GM23338 (cell line): ENCODE measurements around the gene ERI2. TPM values are rescaled to one million over a fixed set of nuclear protein-coding genes. Genes with fewer than 3 reads are reported as not detected.

Experiments used
- ATAC-seq: fragments of 200-7000 bp; cut with Tn5 transposase; 3 replicates; pipeline ENCODE4 v1.9.1; 2020
- DNase-seq: peaks from one replicate; pipeline ENCODE4 v3.0.0-alpha.2; 2015; ENCODE audit warnings: low spot score
- H2AFZ ChIP-seq: fragments of 200-600 bp; sonication (generic); 2 replicates; pipeline ENCODE4 v1.8.0; 2016; ENCODE audit warnings: antibody characterized with exemption, mild to moderate bottlenecking, moderate library complexity
- H3F3A ChIP-seq: fragments of 200-600 bp; sonication (generic); replicated peaks from 2 replicates; pipeline ENCODE4 v1.8.0; 2017; ENCODE audit warnings: antibody characterized with exemption, mixed run types, low read depth
- H3K27ac ChIP-seq: fragments of 200-600 bp; sonication (generic); 2 replicates; pipeline ENCODE4 v1.6.1; 2016; ENCODE audit warnings: low read depth
- H3K27me3 ChIP-seq: fragments of 200-600 bp; sonication (generic); 2 replicates; pipeline ENCODE4 v1.8.0; 2016; ENCODE audit warnings: mild to moderate bottlenecking, mixed run types, moderate library complexity; ENCODE audit not compliant: insufficient read depth
- H3K36me3 ChIP-seq: fragments of 200-600 bp; sonication (generic); 2 replicates; pipeline ENCODE4 v1.8.0; 2016; ENCODE audit warnings: mild to moderate bottlenecking; ENCODE audit not compliant: insufficient read depth
- H3K4me1 ChIP-seq: fragments of 200-600 bp; sonication (generic); 2 replicates; pipeline ENCODE4 v1.8.0; 2016; ENCODE audit warnings: mild to moderate bottlenecking, moderate library complexity; ENCODE audit not compliant: insufficient read depth
- H3K4me2 ChIP-seq: fragments of 200-600 bp; sonication (generic); 2 replicates; pipeline ENCODE4 v1.7.1; 2017; ENCODE audit warnings: mixed run types
- H3K4me3 ChIP-seq: fragments of 200-600 bp; sonication (generic); 2 replicates; pipeline ENCODE4 v1.6.1; 2016; ENCODE audit warnings: mixed run types
- H3K79me2 ChIP-seq: fragments of 200-600 bp; sonication (generic); replicated peaks from 2 replicates; pipeline ENCODE4 v1.8.0; 2017; ENCODE audit warnings: mild to moderate bottlenecking; ENCODE audit not compliant: insufficient read depth
- H3K9me2 ChIP-seq: fragments of 200-600 bp; sonication (generic); 2 replicates; pipeline ENCODE4 v1.8.0; 2017; ENCODE audit not compliant: insufficient read depth
- H4K20me1 ChIP-seq: fragments of 200-600 bp; sonication (generic); replicated peaks from 2 replicates; pipeline ENCODE4 v1.8.0; 2017; ENCODE audit warnings: mild to moderate bottlenecking; ENCODE audit not compliant: insufficient read depth
- H3K27ac Mint-ChIP-seq: 2 replicates; pipeline ENCODE4 v1.8.0; 2020; ENCODE audit warnings: inconsistent platforms, mild to moderate bottlenecking, moderate library complexity, mixed read lengths
- H3K27me3 Mint-ChIP-seq: 3 replicates; pipeline ENCODE4 v1.8.0; 2022; ENCODE audit warnings: low read depth, mild to moderate bottlenecking, moderate library complexity, mixed read lengths, inconsistent platforms; ENCODE audit not compliant: insufficient read depth, poor library complexity
- H3K36me3 Mint-ChIP-seq: 3 replicates; pipeline ENCODE4 v1.8.0; 2021; ENCODE audit warnings: low read depth, mild to moderate bottlenecking, inconsistent platforms, moderate library complexity, mixed read lengths
- H3K4me1 Mint-ChIP-seq: 3 replicates; pipeline ENCODE4 v1.8.0; 2020; ENCODE audit warnings: mild to moderate bottlenecking, inconsistent platforms, mixed read lengths
- H3K4me3 Mint-ChIP-seq: 3 replicates; pipeline ENCODE4 v1.8.0; 2021; ENCODE audit warnings: moderate library complexity, mild to moderate bottlenecking, inconsistent platforms, mixed read lengths
- H3K9me3 Mint-ChIP-seq: 3 replicates; pipeline ENCODE4 v1.8.0; 2020; ENCODE audit warnings: moderate library complexity, mild to moderate bottlenecking, inconsistent platforms, mixed read lengths
- CREB1 ChIP-seq: fragments of 250-450 bp; sonication (Bioruptor Pico); IDR thresholded peaks from 2 replicates; pipeline ENCODE4 v1.5.0; 2020; ENCODE audit warnings: low read depth, mild to moderate bottlenecking, moderate library complexity
- EZH2 ChIP-seq: fragments of 200-600 bp; sonication (generic); IDR thresholded peaks from one replicate; pipeline ENCODE4 v1.8.0; 2017; ENCODE audit warnings: antibody characterized with exemption, mild to moderate bottlenecking, low read depth; ENCODE audit not compliant: unreplicated experiment
- EZH2phosphoT487 ChIP-seq: fragments of 200-600 bp; sonication (generic); IDR thresholded peaks from one replicate; pipeline ENCODE4 v1.8.1; 2018; ENCODE audit warnings: antibody characterized with exemption; ENCODE audit not compliant: unreplicated experiment
- JUNB ChIP-seq: IDR thresholded peaks from one replicate; pipeline ENCODE4 v1.6.1; 2016; ENCODE audit warnings: antibody characterized with exemption; ENCODE audit not compliant: unreplicated experiment
- NANOG ChIP-seq: IDR thresholded peaks from 2 replicates; pipeline ENCODE4 v1.6.1; 2016; ENCODE audit warnings: antibody characterized with exemption, borderline replicate concordance
- POLR2AphosphoS5 ChIP-seq: IDR thresholded peaks from 2 replicates; pipeline ENCODE4 v1.6.1; 2016; ENCODE audit warnings: antibody characterized with exemption, low read depth
- STAT1 ChIP-seq: IDR thresholded peaks from one replicate; pipeline ENCODE4 v1.6.1; 2016; ENCODE audit warnings: antibody characterized with exemption; ENCODE audit not compliant: unreplicated experiment
- ZNF114 ChIP-seq: fragments of 250-450 bp; sonication (Bioruptor Pico); IDR thresholded peaks from 2 replicates; pipeline ENCODE4 v1.5.0; 2020; ENCODE audit warnings: mild to moderate bottlenecking, moderate library complexity
- ZNF331 ChIP-seq: fragments of 250-450 bp; sonication (Bioruptor Pico); IDR thresholded peaks from 2 replicates; pipeline ENCODE4 v1.5.0; 2020; ENCODE audit warnings: low read depth, mild to moderate bottlenecking, moderate library complexity
- polyA plus RNA-seq: library from polyadenylated mRNA; unstranded; fragments of >200 nt; fragmentation: Nextera tagmentation; extraction: Ambion mirVana; gene quantifications from 2 replicates; pipeline ENCODE4 v1.2.1, GENCODE V29; 2016
- total RNA-seq: library from RNA; depleted of rRNA; stranded (reverse); fragments of >200 nt; shearing (Covaris generic); gene quantifications from 2 replicates; pipeline ENCODE4 v1.2.3, GENCODE V29; 2014
- TF ChIP-seq, protein P1 (sequence below): fragments of 250-450 bp; sonication (Bioruptor Pico); IDR thresholded peaks from 2 replicates; pipeline ENCODE4 v1.5.0; 2020; ENCODE audit warnings: mild to moderate bottlenecking, moderate library complexity
- TF ChIP-seq, protein P2 (sequence below), 2 experiments: fragments of 200-600 bp in 1 of 2; sonication (generic) in 1 of 2; conservative IDR thresholded peaks; 2 replicates each; pipeline versions ENCODE4 v1.5.1 to v1.6.1; 2016 to 2017; ENCODE audit warnings: antibody characterized with exemption in 2 of 2, low read depth in 2 of 2, mild to moderate bottlenecking in 2 of 2, moderate library complexity in 1 of 2
- TF ChIP-seq, protein P3 (sequence below): IDR thresholded peaks from one replicate; pipeline ENCODE4 v1.6.1; 2018; ENCODE audit warnings: antibody characterized with exemption; ENCODE audit not compliant: unreplicated experiment
- TF ChIP-seq, protein P4 (sequence below): IDR thresholded peaks from 2 replicates; pipeline ENCODE4 v1.6.1; 2016; ENCODE audit warnings: antibody characterized with exemption

ERI2 gene
- total and polyA plus RNA-seq, 2 experiments from 2014 or later = 7.2 to 19.5 TPM

DNA sequence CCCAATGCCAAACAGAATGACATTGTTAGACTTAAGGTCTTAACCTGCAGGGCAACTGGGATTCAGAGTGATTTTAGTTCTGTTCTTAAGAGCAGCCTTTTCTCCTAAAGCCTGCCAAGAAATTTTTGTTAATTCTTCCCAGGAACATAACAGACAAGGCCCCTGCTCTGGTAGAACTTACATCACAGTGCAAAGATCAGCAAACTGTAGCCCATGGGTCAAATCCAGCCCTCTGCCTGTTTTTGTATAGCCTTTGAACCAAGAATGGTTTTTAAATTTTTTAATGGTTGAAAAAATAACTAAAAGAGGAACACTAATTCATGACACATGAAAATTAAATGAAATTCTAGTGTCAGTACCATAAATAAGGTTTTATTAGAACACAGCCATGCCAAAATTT lies 38.7 kb downstream of the ERI2 start:
- no peak overlapping the region for H3K27ac Mint-ChIP-seq

More for the DNA sequence above, 38.7 kb downstream of the ERI2 start:
- Histone ChIP-seq H3K27me3 (no peaks in the 10 kb centered on the region), H3K79me2 (no peaks in the 10 kb centered on the region), H3K9me2 (no peaks in the 10 kb centered on the region), H3K4me1 (no peaks in the 10 kb centered on the region), H3K27ac (no peak overlapping the region), H3K4me2 (no peak overlapping the region), H3K36me3 (no peaks in the 10 kb centered on the region), H2AFZ (no peak overlapping the region), H4K20me1 (no peaks in the 10 kb centered on the region), H3F3A (no peaks in the 10 kb centered on the region), H3K4me3 (no peak overlapping the region)
- TF ChIP-seq EZH2phosphoT487 (no peak), POLR2AphosphoS5 (no peak), ZNF331 (CRISPR knock-in tag) (no peak), NANOG (no peak), EZH2 (no peak), CREB1 (CRISPR knock-in tag) (no peak), ZNF114 (CRISPR knock-in tag) (no peak), STAT1 (no peak), JUNB (no peak)
- TF ChIP-seq, protein P1, sequence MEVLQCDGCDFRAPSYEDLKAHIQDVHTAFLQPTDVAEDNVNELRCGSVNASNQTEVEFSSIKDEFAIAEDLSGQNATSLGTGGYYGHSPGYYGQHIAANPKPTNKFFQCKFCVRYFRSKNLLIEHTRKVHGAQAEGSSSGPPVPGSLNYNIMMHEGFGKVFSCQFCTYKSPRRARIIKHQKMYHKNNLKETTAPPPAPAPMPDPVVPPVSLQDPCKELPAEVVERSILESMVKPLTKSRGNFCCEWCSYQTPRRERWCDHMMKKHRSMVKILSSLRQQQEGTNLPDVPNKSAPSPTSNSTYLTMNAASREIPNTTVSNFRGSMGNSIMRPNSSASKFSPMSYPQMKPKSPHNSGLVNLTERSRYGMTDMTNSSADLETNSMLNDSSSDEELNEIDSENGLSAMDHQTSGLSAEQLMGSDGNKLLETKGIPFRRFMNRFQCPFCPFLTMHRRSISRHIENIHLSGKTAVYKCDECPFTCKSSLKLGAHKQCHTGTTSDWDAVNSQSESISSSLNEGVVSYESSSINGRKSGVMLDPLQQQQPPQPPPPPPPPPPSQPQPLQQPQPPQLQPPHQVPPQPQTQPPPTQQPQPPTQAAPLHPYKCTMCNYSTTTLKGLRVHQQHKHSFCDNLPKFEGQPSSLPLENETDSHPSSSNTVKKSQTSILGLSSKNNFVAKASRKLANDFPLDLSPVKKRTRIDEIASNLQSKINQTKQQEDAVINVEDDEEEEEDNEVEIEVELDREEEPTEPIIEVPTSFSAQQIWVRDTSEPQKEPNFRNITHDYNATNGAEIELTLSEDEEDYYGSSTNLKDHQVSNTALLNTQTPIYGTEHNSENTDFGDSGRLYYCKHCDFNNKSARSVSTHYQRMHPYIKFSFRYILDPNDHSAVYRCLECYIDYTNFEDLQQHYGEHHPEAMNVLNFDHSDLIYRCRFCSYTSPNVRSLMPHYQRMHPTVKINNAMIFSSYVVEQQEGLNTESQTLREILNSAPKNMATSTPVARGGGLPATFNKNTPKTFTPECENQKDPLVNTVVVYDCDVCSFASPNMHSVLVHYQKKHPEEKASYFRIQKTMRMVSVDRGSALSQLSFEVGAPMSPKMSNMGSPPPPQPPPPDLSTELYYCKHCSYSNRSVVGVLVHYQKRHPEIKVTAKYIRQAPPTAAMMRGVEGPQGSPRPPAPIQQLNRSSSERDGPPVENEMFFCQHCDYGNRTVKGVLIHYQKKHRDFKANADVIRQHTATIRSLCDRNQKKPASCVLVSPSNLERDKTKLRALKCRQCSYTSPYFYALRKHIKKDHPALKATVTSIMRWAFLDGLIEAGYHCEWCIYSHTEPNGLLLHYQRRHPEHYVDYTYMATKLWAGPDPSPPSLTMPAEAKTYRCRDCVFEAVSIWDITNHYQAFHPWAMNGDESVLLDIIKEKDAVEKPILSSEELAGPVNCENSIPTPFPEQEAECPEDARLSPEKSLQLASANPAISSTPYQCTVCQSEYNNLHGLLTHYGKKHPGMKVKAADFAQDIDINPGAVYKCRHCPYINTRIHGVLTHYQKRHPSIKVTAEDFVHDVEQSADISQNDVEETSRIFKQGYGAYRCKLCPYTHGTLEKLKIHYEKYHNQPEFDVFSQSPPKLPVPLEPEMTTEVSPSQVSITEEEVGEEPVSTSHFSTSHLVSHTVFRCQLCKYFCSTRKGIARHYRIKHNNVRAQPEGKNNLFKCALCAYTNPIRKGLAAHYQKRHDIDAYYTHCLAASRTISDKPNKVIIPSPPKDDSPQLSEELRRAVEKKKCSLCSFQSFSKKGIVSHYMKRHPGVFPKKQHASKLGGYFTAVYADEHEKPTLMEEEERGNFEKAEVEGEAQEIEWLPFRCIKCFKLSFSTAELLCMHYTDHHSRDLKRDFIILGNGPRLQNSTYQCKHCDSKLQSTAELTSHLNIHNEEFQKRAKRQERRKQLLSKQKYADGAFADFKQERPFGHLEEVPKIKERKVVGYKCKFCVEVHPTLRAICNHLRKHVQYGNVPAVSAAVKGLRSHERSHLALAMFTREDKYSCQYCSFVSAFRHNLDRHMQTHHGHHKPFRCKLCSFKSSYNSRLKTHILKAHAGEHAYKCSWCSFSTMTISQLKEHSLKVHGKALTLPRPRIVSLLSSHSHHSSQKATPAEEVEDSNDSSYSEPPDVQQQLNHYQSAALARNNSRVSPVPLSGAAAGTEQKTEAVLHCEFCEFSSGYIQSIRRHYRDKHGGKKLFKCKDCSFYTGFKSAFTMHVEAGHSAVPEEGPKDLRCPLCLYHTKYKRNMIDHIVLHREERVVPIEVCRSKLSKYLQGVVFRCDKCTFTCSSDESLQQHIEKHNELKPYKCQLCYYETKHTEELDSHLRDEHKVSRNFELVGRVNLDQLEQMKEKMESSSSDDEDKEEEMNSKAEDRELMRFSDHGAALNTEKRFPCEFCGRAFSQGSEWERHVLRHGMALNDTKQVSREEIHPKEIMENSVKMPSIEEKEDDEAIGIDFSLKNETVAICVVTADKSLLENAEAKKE (CRISPR knock-in tag) = no peak
- TF ChIP-seq, protein P2, sequence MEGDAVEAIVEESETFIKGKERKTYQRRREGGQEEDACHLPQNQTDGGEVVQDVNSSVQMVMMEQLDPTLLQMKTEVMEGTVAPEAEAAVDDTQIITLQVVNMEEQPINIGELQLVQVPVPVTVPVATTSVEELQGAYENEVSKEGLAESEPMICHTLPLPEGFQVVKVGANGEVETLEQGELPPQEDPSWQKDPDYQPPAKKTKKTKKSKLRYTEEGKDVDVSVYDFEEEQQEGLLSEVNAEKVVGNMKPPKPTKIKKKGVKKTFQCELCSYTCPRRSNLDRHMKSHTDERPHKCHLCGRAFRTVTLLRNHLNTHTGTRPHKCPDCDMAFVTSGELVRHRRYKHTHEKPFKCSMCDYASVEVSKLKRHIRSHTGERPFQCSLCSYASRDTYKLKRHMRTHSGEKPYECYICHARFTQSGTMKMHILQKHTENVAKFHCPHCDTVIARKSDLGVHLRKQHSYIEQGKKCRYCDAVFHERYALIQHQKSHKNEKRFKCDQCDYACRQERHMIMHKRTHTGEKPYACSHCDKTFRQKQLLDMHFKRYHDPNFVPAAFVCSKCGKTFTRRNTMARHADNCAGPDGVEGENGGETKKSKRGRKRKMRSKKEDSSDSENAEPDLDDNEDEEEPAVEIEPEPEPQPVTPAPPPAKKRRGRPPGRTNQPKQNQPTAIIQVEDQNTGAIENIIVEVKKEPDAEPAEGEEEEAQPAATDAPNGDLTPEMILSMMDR (conservative IDR thresholded peaks at IDR 0.05; ENCODE audit: low read depth in 2 of 2) = no peak
- TF ChIP-seq, protein P3, sequence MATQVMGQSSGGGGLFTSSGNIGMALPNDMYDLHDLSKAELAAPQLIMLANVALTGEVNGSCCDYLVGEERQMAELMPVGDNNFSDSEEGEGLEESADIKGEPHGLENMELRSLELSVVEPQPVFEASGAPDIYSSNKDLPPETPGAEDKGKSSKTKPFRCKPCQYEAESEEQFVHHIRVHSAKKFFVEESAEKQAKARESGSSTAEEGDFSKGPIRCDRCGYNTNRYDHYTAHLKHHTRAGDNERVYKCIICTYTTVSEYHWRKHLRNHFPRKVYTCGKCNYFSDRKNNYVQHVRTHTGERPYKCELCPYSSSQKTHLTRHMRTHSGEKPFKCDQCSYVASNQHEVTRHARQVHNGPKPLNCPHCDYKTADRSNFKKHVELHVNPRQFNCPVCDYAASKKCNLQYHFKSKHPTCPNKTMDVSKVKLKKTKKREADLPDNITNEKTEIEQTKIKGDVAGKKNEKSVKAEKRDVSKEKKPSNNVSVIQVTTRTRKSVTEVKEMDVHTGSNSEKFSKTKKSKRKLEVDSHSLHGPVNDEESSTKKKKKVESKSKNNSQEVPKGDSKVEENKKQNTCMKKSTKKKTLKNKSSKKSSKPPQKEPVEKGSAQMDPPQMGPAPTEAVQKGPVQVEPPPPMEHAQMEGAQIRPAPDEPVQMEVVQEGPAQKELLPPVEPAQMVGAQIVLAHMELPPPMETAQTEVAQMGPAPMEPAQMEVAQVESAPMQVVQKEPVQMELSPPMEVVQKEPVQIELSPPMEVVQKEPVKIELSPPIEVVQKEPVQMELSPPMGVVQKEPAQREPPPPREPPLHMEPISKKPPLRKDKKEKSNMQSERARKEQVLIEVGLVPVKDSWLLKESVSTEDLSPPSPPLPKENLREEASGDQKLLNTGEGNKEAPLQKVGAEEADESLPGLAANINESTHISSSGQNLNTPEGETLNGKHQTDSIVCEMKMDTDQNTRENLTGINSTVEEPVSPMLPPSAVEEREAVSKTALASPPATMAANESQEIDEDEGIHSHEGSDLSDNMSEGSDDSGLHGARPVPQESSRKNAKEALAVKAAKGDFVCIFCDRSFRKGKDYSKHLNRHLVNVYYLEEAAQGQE = no peak
- TF ChIP-seq, protein P4, sequence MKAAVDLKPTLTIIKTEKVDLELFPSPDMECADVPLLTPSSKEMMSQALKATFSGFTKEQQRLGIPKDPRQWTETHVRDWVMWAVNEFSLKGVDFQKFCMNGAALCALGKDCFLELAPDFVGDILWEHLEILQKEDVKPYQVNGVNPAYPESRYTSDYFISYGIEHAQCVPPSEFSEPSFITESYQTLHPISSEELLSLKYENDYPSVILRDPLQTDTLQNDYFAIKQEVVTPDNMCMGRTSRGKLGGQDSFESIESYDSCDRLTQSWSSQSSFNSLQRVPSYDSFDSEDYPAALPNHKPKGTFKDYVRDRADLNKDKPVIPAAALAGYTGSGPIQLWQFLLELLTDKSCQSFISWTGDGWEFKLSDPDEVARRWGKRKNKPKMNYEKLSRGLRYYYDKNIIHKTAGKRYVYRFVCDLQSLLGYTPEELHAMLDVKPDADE = no peak
- Mint-ChIP-seq H3K4me3 (no peak overlapping the region), H3K4me1 (peaks cover 5% of the 10 kb centered on the region; the same call in 2 of the 3 replicates), H3K36me3 (no peaks in the 10 kb centered on the region), H3K27me3 (no peaks in the 10 kb centered on the region), H3K9me3 (peaks cover under 1% of the 10 kb centered on the region; the same call in 1 of the 3 replicates)
- DNase-seq (no peak), ATAC-seq (no peak)
